Neural progenitor cell (in vitro differentiated cells): ENCODE results near the gene GULP1.

Source experiments
- EZH2 ChIP-seq: fragments of 200-600 bp; sonication (generic); IDR thresholded peaks from 2 replicates; pipeline ENCODE4 v1.6.1; 2017; ENCODE audit warnings: antibody characterized with exemption, mild to moderate bottlenecking, moderate library complexity
- EZH2phosphoT487 ChIP-seq: fragments of 200-600 bp; sonication (generic); IDR thresholded peaks from 2 replicates; pipeline ENCODE4 v1.6.1; 2017; ENCODE audit warnings: antibody characterized with exemption
- TF ChIP-seq, protein P1 (sequence below): fragments of 200-600 bp; sonication (generic); IDR thresholded peaks from 2 replicates; pipeline ENCODE4 v1.5.1; 2017; ENCODE audit warnings: antibody characterized with exemption, mild to moderate bottlenecking

- TF ChIP-seq, protein P1, sequence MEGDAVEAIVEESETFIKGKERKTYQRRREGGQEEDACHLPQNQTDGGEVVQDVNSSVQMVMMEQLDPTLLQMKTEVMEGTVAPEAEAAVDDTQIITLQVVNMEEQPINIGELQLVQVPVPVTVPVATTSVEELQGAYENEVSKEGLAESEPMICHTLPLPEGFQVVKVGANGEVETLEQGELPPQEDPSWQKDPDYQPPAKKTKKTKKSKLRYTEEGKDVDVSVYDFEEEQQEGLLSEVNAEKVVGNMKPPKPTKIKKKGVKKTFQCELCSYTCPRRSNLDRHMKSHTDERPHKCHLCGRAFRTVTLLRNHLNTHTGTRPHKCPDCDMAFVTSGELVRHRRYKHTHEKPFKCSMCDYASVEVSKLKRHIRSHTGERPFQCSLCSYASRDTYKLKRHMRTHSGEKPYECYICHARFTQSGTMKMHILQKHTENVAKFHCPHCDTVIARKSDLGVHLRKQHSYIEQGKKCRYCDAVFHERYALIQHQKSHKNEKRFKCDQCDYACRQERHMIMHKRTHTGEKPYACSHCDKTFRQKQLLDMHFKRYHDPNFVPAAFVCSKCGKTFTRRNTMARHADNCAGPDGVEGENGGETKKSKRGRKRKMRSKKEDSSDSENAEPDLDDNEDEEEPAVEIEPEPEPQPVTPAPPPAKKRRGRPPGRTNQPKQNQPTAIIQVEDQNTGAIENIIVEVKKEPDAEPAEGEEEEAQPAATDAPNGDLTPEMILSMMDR, result no peak
- TF ChIP-seq EZH2 (no peak), EZH2phosphoT487 (no peak)
These were observed 89.9 kb downstream of the GULP1 start for GRCh38 chr2:188381614-188382013.
